Endothelial cell (in vitro differentiated cells): ENCODE measurements around the gene CORO7. TPM values are rescaled to one million over a fixed set of nuclear protein-coding genes. Genes with fewer than 3 reads are reported as not detected.

Source experiments
- DNase-seq: peaks from one replicate; pipeline ENCODE4 v3.0.0; 2021; ENCODE audit warnings: low spot score
- H3K27ac Mint-ChIP-seq: one replicate; pipeline ENCODE4 v1.8.0; 2021; ENCODE audit warnings: mixed read lengths, inconsistent platforms; ENCODE audit not compliant: unreplicated experiment
- H3K27me3 Mint-ChIP-seq: one replicate; pipeline ENCODE4 v1.8.0; 2021; ENCODE audit warnings: mild to moderate bottlenecking, moderate library complexity, mixed read lengths, inconsistent platforms; ENCODE audit not compliant: unreplicated experiment
- H3K36me3 Mint-ChIP-seq: one replicate; pipeline ENCODE4 v1.8.0; 2021; ENCODE audit warnings: mild to moderate bottlenecking, low read depth, mixed read lengths, inconsistent platforms; ENCODE audit not compliant: unreplicated experiment
- H3K4me1 Mint-ChIP-seq: one replicate; pipeline ENCODE4 v1.8.0; 2021; ENCODE audit warnings: mild to moderate bottlenecking, mixed read lengths, inconsistent platforms; ENCODE audit not compliant: unreplicated experiment
- H3K4me3 Mint-ChIP-seq: one replicate; pipeline ENCODE4 v1.8.0; 2021; ENCODE audit warnings: mild to moderate bottlenecking, mixed read lengths, inconsistent platforms; ENCODE audit not compliant: unreplicated experiment
- H3K9me3 Mint-ChIP-seq: one replicate; pipeline ENCODE4 v1.8.0; 2021; ENCODE audit warnings: mixed read lengths, inconsistent platforms; ENCODE audit not compliant: unreplicated experiment
- total RNA-seq: library from RNA; stranded (reverse); fragmentation: NEBNext Ultra II Directional; extraction: Animal tissue kit (Norgen Biotek cat#: 25700); gene quantifications from one replicate; pipeline ENCODE4 v1.2.1, GENCODE V29; 2021; ENCODE audit not compliant: unreplicated experiment
- TF ChIP-seq, protein P1 (sequence below): fragments of 200-600 bp; sonication (generic); IDR thresholded peaks from one replicate; pipeline ENCODE4 v1.5.0; 2021; ENCODE audit warnings: antibody characterized with exemption; ENCODE audit not compliant: unreplicated experiment

The CORO7 gene
- total RNA-seq, 1 donor from 2014 or later: 103 TPM

GRCh38 chr16:4370570-4371356, 45.6 kb downstream of the CORO7 start:
- Mint-ChIP-seq H3K36me3 (no peaks in the 10 kb centered on the region), H3K4me1 (peaks cover 8% of the 10 kb centered on the region), H3K4me3 (no peak overlapping the region), H3K27ac (no peak overlapping the region), H3K27me3 (peaks cover 3% of the 10 kb centered on the region), H3K9me3 (no peaks in the 10 kb centered on the region)
- TF ChIP-seq, protein P1, sequence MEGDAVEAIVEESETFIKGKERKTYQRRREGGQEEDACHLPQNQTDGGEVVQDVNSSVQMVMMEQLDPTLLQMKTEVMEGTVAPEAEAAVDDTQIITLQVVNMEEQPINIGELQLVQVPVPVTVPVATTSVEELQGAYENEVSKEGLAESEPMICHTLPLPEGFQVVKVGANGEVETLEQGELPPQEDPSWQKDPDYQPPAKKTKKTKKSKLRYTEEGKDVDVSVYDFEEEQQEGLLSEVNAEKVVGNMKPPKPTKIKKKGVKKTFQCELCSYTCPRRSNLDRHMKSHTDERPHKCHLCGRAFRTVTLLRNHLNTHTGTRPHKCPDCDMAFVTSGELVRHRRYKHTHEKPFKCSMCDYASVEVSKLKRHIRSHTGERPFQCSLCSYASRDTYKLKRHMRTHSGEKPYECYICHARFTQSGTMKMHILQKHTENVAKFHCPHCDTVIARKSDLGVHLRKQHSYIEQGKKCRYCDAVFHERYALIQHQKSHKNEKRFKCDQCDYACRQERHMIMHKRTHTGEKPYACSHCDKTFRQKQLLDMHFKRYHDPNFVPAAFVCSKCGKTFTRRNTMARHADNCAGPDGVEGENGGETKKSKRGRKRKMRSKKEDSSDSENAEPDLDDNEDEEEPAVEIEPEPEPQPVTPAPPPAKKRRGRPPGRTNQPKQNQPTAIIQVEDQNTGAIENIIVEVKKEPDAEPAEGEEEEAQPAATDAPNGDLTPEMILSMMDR: no peak
- DNase-seq: no peak

DNA sequence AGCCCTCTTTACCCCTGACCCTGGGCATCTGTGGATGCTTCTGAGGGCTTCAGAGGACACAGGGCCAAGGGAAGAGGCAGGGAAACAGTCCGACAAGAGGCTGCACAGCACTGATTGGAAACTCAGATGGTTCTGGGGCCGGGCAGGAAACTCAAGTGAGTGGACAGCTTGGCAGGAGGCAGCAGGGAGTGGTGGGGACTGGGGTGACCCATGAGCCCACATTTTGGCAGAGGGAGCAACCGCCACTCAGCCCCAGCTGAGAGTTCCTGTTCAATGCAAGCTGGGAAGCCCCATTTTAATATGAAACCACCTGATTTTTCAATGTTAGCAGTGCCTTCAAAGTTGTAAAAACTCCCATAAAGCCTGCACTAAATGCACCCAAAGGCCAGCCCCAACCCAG, 46.2 kb downstream of the CORO7 start:
- Mint-ChIP-seq H3K4me1 (peaks cover 2% of the 10 kb centered on the region), H3K36me3 (no peaks in the 10 kb centered on the region), H3K27ac (no peak overlapping the region), H3K27me3 (peaks cover 2% of the 10 kb centered on the region), H3K9me3 (no peaks in the 10 kb centered on the region), H3K4me3 (no peak overlapping the region)
- TF ChIP-seq, protein P1: no peak
- DNase-seq: no peak

DNA sequence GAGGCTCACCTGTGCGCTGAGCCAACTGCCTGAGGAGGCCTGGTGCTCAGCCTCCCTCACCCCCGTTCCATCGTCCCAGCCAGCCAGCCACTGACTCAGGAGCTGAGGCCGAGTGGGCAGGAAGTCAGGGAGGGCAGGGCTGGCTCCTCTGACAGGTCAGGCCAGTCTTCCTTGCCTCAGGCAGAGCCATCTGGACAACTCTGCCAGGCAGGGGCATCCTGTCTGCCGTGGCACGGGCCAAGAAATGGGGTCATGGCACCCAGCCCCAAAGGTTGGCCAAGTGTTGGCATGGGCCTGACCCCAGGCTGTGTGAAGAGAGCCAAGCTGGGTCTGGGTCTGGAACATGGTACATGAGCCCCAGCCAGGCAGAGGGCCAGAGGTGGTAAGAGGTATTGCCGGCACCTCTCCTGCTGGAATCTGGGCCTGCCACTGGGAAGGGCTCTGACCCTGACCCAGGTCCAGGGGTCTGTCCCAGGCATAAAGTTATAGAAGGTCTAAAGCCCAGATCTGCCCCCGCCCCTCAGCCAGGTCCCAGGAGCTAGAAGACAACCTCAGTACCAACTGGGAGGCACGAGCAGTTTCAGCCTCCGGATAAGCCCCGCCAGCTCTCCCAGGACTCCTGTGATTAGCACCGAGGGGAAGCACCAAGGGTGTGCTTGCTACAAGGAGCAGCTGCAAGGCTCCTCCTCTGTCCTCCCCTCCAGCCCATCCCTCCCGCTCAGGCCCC, 47.2 kb downstream of the CORO7 start:
- no peak for DNase-seq
- no peaks in the 10 kb centered on the region for H3K36me3 Mint-ChIP-seq
- H3K27me3 Mint-ChIP-seq: peaks cover 2% of the 10 kb centered on the region
- no peaks in the 10 kb centered on the region for H3K9me3 Mint-ChIP-seq
- no peak overlapping the region for H3K4me3 Mint-ChIP-seq
- H3K27ac Mint-ChIP-seq: no peak overlapping the region
- TF ChIP-seq, protein P1: no peak
- peaks cover 2% of the 10 kb centered on the region for H3K4me1 Mint-ChIP-seq

GRCh38 chr16:4367393-4367856, 49.0 kb downstream of the CORO7 start:
- Mint-ChIP-seq H3K4me3 (no peak overlapping the region), H3K27ac (no peak overlapping the region), H3K36me3 (peaks cover 4% of the 10 kb centered on the region), H3K9me3 (no peaks in the 10 kb centered on the region), H3K27me3 (peaks cover 6% of the 10 kb centered on the region), H3K4me1 (no peaks in the 10 kb centered on the region)
- DNase-seq: no peak
- TF ChIP-seq, protein P1: no peak

DNA sequence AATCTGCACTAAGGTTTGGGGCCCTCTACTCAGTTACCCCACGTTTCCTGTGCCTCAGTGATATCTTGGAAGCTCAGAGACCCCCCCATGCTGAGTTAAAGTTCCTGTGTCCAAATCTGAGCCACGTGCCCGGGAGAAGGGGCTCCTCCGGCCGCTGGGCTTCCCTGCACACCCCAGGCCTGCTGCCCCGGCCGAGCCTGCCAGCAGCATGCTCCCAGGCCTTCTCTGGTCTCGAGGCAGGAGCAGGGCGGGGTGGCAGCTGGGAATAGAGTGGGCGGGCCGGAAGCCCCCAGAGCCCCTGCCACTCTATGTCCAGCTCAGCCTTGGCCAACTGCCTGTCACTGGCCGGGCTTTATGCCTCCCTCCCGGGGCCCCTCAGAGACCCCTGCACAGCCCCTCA, 50.4 kb downstream of the CORO7 start:
- TF ChIP-seq, protein P1: no peak
- Mint-ChIP-seq H3K4me1 (no peaks in the 10 kb centered on the region), H3K36me3 (peaks cover 4% of the 10 kb centered on the region), H3K9me3 (no peaks in the 10 kb centered on the region), H3K4me3 (no peak overlapping the region), H3K27ac (no peak overlapping the region), H3K27me3 (peaks cover 6% of the 10 kb centered on the region)
- DNase-seq: no peak
